HepG2 (cell line): ENCODE data around the gene CTF1. TPM values are rescaled to one million over a fixed set of nuclear protein-coding genes. Genes with fewer than 3 reads are reported as not detected.

Experiments used
- BATF2 ChIP-seq: sonication (generic); formaldehyde crosslinking; IDR thresholded peaks from 2 replicates; pipeline ENCODE4 v1.8.0; 2022; ENCODE audit warnings: mild to moderate bottlenecking, missing genetic modification reagents, moderate library complexity
- DNMT1 ChIP-seq: sonication (generic); formaldehyde crosslinking; IDR thresholded peaks from 2 replicates; pipeline ENCODE4 v1.5.1; 2020; ENCODE audit warnings: mild to moderate bottlenecking, missing genetic modification reagents
- E2F2 ChIP-seq: sonication (generic); formaldehyde crosslinking; IDR thresholded peaks from 2 replicates; pipeline ENCODE4 v1.4.0; 2020; ENCODE audit warnings: missing genetic modification reagents, borderline replicate concordance
- EED ChIP-seq: sonication (generic); formaldehyde crosslinking; IDR thresholded peaks from 2 replicates; pipeline ENCODE4 v1.5.0; 2020; ENCODE audit warnings: mild to moderate bottlenecking, missing genetic modification reagents
- FOXA3 ChIP-seq: IDR thresholded peaks from 2 replicates; pipeline ENCODE4 v1.6.1; 2016; ENCODE audit warnings: missing genetic modification reagents, missing compliant biosample characterization
- HOXA3 ChIP-seq: sonication (generic); formaldehyde crosslinking; IDR thresholded peaks from 2 replicates; pipeline ENCODE4 v1.5.0; 2020; ENCODE audit warnings: missing genetic modification reagents
- HOXA7 ChIP-seq: sonication (generic); formaldehyde crosslinking; IDR thresholded peaks from 2 replicates; pipeline ENCODE4 v1.8.1; 2022; ENCODE audit warnings: mild to moderate bottlenecking, missing genetic modification reagents, moderate library complexity
- KLF13 ChIP-seq: sonication (generic); formaldehyde crosslinking; IDR thresholded peaks from 2 replicates; pipeline ENCODE4 v1.4.0; 2020; ENCODE audit warnings: mild to moderate bottlenecking, missing genetic modification reagents
- KMT2B ChIP-seq: IDR thresholded peaks from 2 replicates; pipeline ENCODE4 v1.6.1; 2016; ENCODE audit warnings: missing genetic modification reagents, missing compliant biosample characterization
- MYNN ChIP-seq: sonication (generic); formaldehyde crosslinking; IDR thresholded peaks from 2 replicates; pipeline ENCODE4 v1.4.0; 2020; ENCODE audit warnings: mild to moderate bottlenecking, low read depth, missing genetic modification reagents
- SMAD3 ChIP-seq: sonication (generic); formaldehyde crosslinking; IDR thresholded peaks from 2 replicates; pipeline ENCODE4 v1.4.0; 2020; ENCODE audit warnings: missing genetic modification reagents
- ZNF607 ChIP-seq: sonication (generic); formaldehyde crosslinking; IDR thresholded peaks from 2 replicates; pipeline ENCODE4 v1.5.1; 2020; ENCODE audit warnings: missing genetic modification reagents, mild to moderate bottlenecking, borderline replicate concordance
- ZNF652 ChIP-seq: IDR thresholded peaks from 2 replicates; pipeline ENCODE4 v1.6.1; 2016; ENCODE audit warnings: low read depth, borderline replicate concordance
- ZNF678 ChIP-seq: sonication (generic); formaldehyde crosslinking; IDR thresholded peaks from 2 replicates; pipeline ENCODE4 v1.4.0; 2020; ENCODE audit warnings: mild to moderate bottlenecking, missing genetic modification reagents
- polyA plus RNA-seq, 8 experiments: library from polyadenylated mRNA; depleted of rRNA in 3 of 8; stranded (reverse) in 7 of 8; unstranded in 1 of 8; fragments of >200 nt; fragmentation: Illumina TruSeq in 4 of 8; extraction: Trizol in 4 of 8; gene quantifications; 2 replicates each; pipeline versions ENCODE4 v1.2.1 to v1.2.3, GENCODE V29; 2011 to 2016; ENCODE audit warnings: low read depth in 4 of 8, missing spikeins in 1 of 8, mixed read lengths in 1 of 8; ENCODE audit not compliant: insufficient read depth in 1 of 8
- total RNA-seq, 5 experiments: library from RNA; depleted of rRNA; stranded (reverse); fragments of >200 nt; fragmentation: Illumina TruSeq; extraction: Trizol; gene quantifications; 2 replicates each; pipeline ENCODE4 v1.2.3, GENCODE V29; 2016; ENCODE audit warnings: low read depth in 1 of 5
- TF ChIP-seq, protein P1 (sequence below): sonication (generic); formaldehyde crosslinking; conservative IDR thresholded peaks from 2 replicates; pipeline ENCODE4 v1.5.0; 2020; ENCODE audit warnings: missing genetic modification reagents
- TF ChIP-seq, protein P2 (sequence below): IDR thresholded peaks from 2 replicates; pipeline ENCODE4 v1.6.1; 2016
- TF ChIP-seq, protein P3 (sequence below): sonication (generic); formaldehyde crosslinking; IDR thresholded peaks from 2 replicates; pipeline ENCODE4 v1.5.0; 2020; ENCODE audit warnings: mild to moderate bottlenecking, missing genetic modification reagents, borderline replicate concordance

The CTF1 gene
- total and polyA plus RNA-seq, 2 of the 13 experiments (the other 11 are each of a cell fraction or from before 2014, with no cell fraction given), result 0.13 to 1.8 TPM

- TF ChIP-seq, protein P1, sequence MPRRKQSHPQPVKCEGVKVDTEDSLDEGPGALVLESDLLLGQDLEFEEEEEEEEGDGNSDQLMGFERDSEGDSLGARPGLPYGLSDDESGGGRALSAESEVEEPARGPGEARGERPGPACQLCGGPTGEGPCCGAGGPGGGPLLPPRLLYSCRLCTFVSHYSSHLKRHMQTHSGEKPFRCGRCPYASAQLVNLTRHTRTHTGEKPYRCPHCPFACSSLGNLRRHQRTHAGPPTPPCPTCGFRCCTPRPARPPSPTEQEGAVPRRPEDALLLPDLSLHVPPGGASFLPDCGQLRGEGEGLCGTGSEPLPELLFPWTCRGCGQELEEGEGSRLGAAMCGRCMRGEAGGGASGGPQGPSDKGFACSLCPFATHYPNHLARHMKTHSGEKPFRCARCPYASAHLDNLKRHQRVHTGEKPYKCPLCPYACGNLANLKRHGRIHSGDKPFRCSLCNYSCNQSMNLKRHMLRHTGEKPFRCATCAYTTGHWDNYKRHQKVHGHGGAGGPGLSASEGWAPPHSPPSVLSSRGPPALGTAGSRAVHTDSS, result no peak
- TF ChIP-seq KLF13 (CRISPR knock-in tag), result peak; percentile 99
- no peak for TF ChIP-seq HOXA7 (CRISPR knock-in tag)
- TF ChIP-seq ZNF678 (CRISPR knock-in tag), result peak; percentile 88
- TF ChIP-seq E2F2 (CRISPR knock-in tag), result peak; percentile 93; the same call in 1 of the 2 replicates
- peak; percentile 26; the same call in 1 of the 2 replicates for TF ChIP-seq FOXA3 (CRISPR knock-in tag)
- peak; percentile 91 for TF ChIP-seq HOXA3 (CRISPR knock-in tag)
- TF ChIP-seq, protein P2, sequence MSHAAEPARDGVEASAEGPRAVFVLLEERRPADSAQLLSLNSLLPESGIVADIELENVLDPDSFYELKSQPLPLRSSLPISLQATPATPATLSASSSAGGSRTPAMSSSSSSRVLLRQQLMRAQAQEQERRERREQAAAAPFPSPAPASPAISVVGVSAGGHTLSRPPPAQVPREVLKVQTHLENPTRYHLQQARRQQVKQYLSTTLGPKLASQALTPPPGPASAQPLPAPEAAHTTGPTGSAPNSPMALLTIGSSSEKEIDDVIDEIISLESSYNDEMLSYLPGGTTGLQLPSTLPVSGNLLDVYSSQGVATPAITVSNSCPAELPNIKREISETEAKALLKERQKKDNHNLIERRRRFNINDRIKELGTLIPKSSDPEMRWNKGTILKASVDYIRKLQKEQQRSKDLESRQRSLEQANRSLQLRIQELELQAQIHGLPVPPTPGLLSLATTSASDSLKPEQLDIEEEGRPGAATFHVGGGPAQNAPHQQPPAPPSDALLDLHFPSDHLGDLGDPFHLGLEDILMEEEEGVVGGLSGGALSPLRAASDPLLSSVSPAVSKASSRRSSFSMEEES (CRISPR knock-in tag), result peak; percentile 68; the same call in 1 of the 2 replicates
- peak; percentile 25; the same call in 1 of the 2 replicates for TF ChIP-seq ZNF652 (CRISPR knock-in tag)
- peak; percentile 98; the same call in 1 of the 2 replicates for TF ChIP-seq BATF2 (CRISPR knock-in tag)
- TF ChIP-seq, protein P3, sequence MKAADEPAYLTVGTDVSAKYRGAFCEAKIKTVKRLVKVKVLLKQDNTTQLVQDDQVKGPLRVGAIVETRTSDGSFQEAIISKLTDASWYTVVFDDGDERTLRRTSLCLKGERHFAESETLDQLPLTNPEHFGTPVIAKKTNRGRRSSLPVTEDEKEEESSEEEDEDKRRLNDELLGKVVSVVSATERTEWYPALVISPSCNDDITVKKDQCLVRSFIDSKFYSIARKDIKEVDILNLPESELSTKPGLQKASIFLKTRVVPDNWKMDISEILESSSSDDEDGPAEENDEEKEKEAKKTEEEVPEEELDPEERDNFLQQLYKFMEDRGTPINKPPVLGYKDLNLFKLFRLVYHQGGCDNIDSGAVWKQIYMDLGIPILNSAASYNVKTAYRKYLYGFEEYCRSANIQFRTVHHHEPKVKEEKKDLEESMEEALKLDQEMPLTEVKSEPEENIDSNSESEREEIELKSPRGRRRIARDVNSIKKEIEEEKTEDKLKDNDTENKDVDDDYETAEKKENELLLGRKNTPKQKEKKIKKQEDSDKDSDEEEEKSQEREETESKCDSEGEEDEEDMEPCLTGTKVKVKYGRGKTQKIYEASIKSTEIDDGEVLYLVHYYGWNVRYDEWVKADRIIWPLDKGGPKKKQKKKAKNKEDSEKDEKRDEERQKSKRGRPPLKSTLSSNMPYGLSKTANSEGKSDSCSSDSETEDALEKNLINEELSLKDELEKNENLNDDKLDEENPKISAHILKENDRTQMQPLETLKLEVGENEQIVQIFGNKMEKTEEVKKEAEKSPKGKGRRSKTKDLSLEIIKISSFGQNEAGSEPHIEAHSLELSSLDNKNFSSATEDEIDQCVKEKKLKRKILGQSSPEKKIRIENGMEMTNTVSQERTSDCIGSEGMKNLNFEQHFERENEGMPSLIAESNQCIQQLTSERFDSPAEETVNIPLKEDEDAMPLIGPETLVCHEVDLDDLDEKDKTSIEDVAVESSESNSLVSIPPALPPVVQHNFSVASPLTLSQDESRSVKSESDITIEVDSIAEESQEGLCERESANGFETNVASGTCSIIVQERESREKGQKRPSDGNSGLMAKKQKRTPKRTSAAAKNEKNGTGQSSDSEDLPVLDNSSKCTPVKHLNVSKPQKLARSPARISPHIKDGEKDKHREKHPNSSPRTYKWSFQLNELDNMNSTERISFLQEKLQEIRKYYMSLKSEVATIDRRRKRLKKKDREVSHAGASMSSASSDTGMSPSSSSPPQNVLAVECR, result peak; percentile 90
- TF ChIP-seq EED (CRISPR knock-in tag), result no peak; the same call in 1 of the 2 replicates
- TF ChIP-seq ZNF607 (CRISPR knock-in tag), result 0 out of 2 replicates have a peak, but pooled peaks have one; percentile 70
- TF ChIP-seq KMT2B, result peak; percentile 71; the same call in 1 of the 2 replicates
- TF ChIP-seq DNMT1, result peak; percentile 99
- 0 out of 2 replicates have a peak, but pooled peaks have one; percentile 13 for TF ChIP-seq SMAD3
- peak; percentile 89; the same call in 1 of the 2 replicates for TF ChIP-seq MYNN (CRISPR knock-in tag)
These were observed 2.5 kb upstream of the CTF1 start, which contains the start of gene BCL7C (continued) for GRCh38 chr16:30893744-30894539.
